Measurements from ENCODE around the gene PRR27.

DNA sequence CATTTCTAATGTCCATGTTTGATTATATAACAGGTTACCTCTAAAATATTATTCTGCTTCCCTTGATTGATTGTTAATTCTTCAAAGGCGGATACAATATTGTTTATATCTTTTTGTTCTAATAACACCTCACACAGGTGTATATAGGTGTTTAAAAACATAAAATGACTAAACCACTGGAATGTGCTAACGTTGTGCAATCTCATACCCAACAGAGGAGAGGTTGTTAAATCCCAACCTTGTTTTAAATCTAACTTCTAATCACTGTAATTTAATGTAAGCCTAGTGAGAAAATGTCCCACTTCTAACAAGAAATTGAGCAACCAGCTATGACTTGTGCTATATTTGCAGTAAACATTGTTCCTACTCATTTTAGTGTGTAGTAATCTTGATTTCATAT is 42.8 kb downstream of the PRR27 start:
- TF ChIP-seq, protein P1, sequence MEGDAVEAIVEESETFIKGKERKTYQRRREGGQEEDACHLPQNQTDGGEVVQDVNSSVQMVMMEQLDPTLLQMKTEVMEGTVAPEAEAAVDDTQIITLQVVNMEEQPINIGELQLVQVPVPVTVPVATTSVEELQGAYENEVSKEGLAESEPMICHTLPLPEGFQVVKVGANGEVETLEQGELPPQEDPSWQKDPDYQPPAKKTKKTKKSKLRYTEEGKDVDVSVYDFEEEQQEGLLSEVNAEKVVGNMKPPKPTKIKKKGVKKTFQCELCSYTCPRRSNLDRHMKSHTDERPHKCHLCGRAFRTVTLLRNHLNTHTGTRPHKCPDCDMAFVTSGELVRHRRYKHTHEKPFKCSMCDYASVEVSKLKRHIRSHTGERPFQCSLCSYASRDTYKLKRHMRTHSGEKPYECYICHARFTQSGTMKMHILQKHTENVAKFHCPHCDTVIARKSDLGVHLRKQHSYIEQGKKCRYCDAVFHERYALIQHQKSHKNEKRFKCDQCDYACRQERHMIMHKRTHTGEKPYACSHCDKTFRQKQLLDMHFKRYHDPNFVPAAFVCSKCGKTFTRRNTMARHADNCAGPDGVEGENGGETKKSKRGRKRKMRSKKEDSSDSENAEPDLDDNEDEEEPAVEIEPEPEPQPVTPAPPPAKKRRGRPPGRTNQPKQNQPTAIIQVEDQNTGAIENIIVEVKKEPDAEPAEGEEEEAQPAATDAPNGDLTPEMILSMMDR (IDR thresholded peaks at IDR 0.05) = no peak
- TF ChIP-seq POLR2A (IDR thresholded peaks at IDR 0.05) = no peak

All from right lobe of liver (tissue), 4 donors.